HL-60/S4 treated with retinoic acid at 250 ng/mL for 4 days and 3 days (cell line): Measurements from ENCODE around the gene RFX5.
"Not testable (repeated sequence)": the region's sequence is repeated elsewhere in the genome, so short reads cannot be mapped to it uniquely, and the experiment has no call there.

Experiments
- in situ Hi-C: fragments of 300-500 bp; cut with MboI; formaldehyde crosslinking; loops from 2 replicates; pipeline ENCODE4 v1.7.0; 2022; ENCODE audit warnings: low sequenced_read_pairs

RFX5 gene

DNA sequence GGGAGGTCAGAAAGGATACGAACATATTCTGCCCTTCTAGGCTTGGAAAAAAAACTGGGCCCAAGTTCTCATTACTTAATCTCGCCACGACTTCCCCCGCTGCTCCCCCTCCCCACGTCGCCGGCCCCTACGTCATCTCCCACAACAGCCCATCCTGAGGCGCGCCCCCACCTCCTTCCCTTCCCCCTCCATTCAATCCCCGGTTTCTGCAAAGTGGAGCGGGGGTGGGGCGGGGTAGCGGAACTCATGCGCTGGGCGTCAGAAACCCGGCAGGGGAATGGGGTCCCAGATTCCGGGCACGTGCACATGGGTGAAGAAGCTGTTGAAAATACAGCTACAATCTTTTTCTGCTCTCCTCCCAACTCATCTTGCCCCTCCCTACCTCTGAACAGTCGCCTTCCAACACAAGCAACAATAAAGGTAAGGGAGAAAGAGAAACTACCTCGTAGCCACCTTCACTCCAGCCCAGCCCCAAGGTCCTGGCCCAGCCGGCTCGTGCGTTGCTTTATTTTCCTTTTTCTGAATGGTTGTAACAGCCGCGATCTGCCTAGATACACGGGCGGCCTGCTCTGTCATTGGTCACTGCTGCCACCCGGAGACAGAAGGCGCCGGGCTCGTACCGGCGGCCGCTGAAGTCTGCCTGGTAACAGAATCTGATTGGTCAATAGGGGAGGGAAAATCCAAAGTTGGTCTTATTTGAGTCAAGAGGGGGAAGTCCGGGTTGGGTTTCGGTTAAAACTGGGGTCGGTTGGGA is at the start of gene RFX5:
Gene RFX5, minus strand, starts transcription at position 484 of the 754 bp plus-strand sequence. CDS start 932 bp downstream, outside the sequence.
- in situ Hi-C loops = no loop called here

- in situ Hi-C loops = not testable (repeated sequence)
These were observed 49.2 kb upstream of the RFX5 start for GRCh38 chr1:151396265-151396664.

DNA sequence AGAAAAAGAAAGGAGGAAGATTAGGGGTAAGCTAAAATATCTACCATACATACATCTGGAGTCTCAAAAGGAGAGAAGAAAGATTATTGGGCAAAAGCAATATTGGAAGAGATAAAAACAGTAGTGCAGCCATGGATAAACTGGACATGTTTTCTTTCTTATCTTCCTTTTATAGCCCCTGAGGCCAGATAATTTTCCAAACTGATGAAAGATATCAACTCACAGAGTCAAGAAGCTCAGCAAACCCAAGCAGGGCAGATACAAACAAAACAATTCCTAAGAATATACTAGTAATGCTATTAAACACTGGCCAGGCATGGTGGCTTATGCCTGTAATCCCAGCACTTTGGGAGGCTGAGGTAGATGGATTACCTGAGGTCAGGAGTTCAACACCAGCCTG is 46.5 kb upstream of the RFX5 start:
- in situ Hi-C loops = no loop called here

GRCh38 chr1:151391079-151391563 is 44.1 kb upstream of the RFX5 start:
- in situ Hi-C loops = no loop called here

DNA sequence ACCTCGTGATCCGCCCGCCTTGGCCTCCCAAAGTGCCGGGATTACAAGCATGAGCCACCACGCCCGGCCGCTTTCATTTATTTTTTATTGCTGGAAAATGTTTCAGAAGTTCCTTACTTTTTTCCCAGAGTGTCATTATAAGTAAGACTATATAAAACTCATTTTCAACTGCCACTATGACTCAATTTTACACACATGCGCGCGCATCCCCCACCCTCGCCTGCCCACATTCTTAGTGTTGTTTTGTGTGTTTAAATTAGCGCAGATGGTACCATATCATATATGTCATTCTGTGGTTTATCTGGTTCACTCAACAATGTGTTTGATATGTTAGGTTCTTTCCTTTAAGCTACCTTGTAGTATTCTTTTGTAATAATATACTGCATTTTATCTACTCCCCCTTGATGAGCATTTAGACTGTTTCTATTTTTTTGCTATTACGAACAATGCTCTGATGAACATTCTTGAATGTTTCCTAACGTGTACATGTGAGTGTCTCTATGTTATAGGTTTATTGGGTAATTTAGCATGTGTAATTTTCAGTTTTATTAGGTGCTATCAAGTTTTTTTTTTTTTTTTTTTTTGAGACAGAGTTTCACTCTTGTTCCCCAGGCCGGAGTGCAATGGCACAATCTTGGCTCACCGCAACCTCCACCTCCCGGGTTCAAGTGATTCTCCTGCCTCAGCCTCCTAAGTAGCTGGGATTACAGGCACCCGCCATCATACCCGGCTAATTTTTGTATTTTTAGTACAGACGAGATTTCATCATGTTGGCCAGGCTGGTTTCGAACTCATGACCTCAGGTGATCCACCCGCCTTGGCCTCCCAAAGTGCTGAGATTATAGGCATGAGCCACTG is 43.4 kb upstream of the RFX5 start:
- in situ Hi-C loops = not testable (repeated sequence)

- in situ Hi-C loops = no loop called here
These were observed 39.0 kb upstream of the RFX5 start for GRCh38 chr1:151386002-151386401.

GRCh38 chr1:151384584-151384983 is 37.5 kb upstream of the RFX5 start:
- in situ Hi-C loops = no loop called here

GRCh38 chr1:151377150-151377884 is 30.3 kb upstream of the RFX5 start:
- in situ Hi-C loops = no loop called here

DNA sequence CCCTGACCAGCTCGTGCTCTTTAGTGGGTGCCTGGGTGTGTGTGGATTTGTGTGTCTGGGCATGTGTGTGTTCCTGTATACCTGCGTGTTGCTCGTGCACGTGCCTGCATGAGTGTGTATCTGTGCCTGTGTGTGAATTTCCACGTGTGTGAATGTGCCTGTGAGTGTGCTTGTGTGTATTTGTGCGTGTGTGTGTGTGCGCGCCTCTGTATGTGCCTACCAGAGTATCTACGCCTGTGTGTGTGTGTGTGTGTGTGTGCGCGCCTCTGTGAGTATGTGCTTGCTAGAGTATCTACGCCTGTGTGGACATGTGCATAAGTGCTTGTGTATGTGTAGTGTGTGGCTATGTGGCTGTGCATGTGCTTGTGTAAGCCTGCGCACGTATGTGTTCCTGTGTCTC is 26.1 kb upstream of the RFX5 start:
- in situ Hi-C loops = no loop called here

GRCh38 chr1:151372058-151372934 is 25.2 kb upstream of the RFX5 start, which contains the start of gene SELENBP1:
Gene SELENBP1 (minus strand): TSS chr1:151372705. CDS start chr1:151372641, 64 bp downstream.
- in situ Hi-C loops = no loop called here

DNA sequence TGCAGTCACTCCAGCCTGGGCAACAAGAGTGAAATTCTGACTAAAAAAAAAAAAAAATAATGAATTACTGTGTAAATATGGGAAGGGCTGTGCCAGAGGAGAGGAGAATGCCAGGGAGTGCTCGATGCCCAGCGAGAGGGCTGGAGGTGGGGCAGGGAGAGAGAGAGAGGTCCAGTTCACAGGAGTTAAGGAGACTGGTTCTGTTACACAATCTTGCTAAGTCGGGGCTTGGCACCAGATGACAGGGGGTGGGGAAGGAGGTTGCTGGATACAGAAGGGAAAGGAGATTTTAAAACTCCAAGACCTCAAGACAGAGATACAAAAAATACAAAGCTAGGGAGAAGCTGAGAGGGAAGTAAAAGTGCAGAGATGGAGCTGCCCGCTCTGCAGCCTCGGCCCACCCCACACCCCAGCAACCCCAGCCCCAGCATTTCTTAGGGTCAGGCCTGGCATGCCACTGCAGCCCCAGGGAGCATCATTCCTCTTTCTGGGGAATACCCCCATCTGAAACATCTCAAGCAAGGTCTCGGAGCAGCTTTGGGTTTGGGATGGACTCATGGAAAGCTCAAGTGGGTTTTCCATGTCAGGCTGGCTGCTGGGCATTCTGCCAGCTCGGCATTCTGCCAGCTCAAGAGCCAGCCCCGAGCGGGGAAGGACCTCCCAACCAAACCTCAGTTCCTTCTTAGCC is 24.5 kb upstream of the RFX5 start:
- in situ Hi-C loops = no loop called here

GRCh38 chr1:151370211-151370911 is 23.3 kb upstream of the RFX5 start:
- in situ Hi-C loops = no loop called here

- in situ Hi-C loops = no loop called here
These were observed 22.6 kb upstream of the RFX5 start for GRCh38 chr1:151369621-151370048.

GRCh38 chr1:151369302-151369610 is 22.2 kb upstream of the RFX5 start:
- in situ Hi-C loops = no loop called here

- in situ Hi-C loops = no loop called here
These were observed 21.6 kb upstream of the RFX5 start for GRCh38 chr1:151368393-151369301.

DNA sequence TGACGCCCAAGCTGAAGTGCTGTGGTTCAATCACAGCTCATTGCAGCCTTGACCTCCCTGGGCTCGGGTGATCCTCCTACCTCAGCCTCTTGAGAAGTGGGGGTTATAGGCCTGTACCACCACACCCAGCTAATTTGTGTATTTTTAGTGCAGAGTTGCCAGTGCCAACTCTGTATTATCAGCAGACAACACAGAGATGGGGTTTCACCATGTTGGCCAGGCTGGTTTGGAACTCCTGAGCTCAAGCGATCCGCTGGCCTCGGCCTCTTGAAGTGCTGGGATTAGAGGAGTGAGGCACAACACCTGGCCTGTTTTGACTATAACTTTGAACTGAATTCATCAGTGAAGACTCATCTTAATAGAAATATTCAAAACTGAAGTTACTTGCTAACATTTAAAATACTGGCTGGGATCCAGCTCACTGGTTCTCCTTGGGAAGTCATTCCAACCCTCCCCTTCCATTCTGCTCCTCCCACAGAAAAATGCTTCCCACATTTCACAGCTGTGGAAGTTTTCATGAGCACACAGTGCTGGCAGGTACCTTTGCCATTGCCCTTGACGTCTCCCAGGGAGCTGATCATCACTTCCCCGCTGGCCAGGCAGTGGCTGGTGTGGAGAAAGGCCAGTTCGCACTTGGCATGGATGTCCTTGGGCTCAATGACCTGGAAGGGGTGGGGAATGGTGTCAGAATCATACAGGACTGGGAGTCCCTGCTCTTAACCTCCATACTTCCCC is 20.8 kb upstream of the RFX5 start:
- in situ Hi-C loops = no loop called here

DNA sequence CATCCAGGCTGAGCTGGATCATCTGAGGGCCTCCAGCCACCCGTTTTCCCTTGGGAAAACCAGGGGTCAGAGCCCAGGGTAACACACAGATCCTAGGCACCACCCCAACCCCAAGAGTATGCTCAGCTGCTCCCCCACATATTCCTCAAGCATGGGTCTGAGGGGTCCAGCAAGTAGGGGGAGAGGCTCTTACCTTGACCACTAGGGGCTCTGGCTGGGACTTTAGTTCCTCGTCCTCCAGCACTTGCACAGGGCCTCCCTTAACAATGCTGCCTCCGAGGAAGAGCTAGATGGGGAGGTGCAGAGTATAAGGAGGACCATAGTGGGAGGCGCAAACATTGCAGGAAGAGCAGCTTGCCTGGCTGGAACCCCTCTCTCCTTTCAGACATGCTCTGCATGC is 17.9 kb upstream of the RFX5 start:
- in situ Hi-C loops = no loop called here
